Activated effector memory CD4-positive, alpha-beta T cell treated with Interleukin-2 at 50 U/mL for 16 hours (primary cell): ENCODE measurements around the gene SYT7.
"Not testable (repeated sequence)": the region's sequence is repeated elsewhere in the genome, so short reads cannot be mapped to it uniquely, and the experiment has no call there.

ENCODE experiments used
- DNase-seq: peaks from one replicate; pipeline ENCODE4 v3.0.0-alpha.2; 2020

The SYT7 gene

GRCh38 chr11:61472868-61473267 lies 108.0 kb downstream of the SYT7 start:
- no peak for DNase-seq

DNA sequence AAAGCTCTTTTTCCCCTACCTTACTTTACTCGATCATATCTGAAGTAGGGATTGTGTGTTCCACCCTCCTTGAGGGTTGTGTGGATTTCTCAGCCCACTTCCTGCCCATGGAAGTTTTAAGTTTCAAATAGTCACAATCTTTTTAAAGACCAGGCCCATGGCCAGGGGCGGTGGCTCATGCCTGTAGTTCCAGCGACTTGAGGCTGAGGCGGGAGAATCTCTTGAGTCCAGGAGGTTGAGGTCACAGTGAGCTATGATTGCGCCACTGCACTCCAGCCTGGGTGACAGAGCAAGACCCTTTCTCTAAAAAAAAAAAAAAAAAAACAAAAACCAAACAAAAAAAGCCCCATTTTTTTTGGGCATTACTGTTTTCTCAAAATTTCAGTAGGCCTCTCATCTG lies 108.6 kb downstream of the SYT7 start:
- no peak for DNase-seq

DNA sequence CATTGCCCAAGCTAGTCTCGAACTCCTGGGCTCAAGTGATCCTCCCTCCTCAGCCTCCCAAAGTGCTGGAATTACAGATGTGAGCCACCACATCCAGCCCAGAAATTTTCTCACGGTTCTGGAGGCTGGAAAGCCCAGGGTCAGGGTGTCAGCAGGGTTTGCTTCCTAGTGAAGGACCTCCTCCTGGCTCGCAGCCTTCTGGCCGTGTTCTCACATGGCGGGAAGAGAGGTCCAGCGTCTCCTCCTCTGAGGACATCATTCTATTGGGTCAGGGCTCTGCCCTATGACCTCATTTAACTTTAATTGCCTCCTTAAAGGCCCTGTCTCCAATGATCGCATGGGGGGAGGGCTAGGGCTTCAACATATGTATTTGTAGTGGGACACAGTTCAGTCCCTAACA lies 112.9 kb downstream of the SYT7 start:
- no peak for DNase-seq

- not testable (repeated sequence) for DNase-seq
These were observed 113.3 kb downstream of the SYT7 start for GRCh38 chr11:61467602-61468001.
